ENCODE results near the gene IL13RA1.
"Not testable (repeated sequence)": the region's sequence is repeated elsewhere in the genome, so short reads cannot be mapped to it uniquely, and the experiment has no call there.

IL13RA1 gene

GRCh38 chrX:118795528-118796280 lies 68.3 kb downstream of the IL13RA1 start:
- DNase-seq, result no peak

DNA sequence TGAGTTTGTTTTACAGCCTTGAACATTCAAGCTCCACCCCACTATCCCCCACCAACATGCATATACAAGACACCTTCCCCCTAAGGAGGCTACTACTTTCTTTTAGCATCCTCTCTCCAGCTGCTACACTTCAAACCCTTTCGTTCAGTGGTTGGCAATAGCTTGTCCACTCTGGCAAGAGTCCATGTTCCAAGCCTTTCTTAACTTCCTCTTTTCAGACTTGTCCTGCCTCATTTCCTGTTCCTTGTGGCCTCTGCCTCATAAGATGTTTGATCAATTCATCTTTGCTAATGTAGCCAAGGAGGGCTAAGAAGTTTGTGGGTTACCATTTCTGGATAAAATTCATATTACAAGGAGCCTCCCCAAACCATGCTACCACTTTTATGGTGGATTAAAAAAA lies 75.5 kb downstream of the IL13RA1 start:
- no peak for DNase-seq

DNA sequence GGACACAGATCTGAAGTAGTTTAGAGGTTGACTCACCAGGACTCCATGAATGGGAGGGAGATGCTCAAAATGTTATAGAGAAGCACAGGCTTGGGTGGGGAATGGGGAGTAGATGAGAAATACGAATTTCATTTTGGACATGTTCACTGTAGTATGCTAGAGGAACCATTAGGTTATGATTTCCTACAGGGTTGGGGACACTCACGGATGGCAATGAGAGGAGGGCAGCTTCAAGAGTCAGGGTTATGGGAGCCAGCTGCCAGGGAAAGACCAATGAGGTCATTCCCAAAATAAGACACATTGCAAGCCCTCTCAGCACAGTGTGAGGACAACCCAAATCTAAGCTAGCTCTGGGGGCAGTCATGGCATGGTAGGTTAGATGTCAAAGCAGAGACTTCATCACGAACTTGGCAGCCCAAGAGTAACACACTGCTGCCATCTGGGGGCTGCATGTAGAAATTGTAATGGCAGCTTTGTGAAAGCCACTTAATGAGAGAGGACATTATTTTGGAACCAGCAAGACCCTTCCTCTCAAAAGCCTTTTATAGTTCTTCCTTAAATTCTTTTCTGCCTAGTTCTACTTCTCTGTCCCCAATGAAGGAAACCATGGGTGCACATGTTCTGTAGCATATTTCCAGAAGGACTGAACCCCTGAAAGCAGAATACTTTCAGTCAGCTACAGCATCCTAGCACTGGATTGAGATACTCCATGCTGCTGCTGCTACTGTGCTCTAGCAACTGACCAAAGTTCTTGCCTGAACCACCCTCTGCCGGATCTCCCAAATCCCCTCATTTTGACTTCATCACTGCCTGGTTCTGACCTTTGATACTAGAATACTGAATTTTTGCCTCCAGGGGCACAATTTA lies 80.0 kb downstream of the IL13RA1 start:
- DNase-seq, result no peak

DNA sequence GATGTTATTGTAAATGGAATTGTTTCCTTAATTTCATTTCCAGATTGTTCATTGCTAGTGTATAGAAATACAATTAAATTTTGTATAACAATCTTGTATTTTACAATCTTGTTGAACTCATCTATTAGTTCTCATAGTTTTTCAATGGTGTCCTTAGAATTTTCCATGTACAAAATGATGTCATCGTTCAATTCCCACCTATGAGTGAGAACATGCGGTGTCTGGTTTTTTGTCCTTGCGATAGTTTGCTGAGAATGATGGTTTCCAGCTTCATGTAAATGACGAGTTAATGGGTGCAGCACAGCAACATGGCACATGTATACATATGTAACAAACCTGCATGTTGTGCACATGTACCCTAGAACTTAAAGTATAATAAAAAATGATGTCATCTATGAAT lies 89.9 kb downstream of the IL13RA1 start:
- DNase-seq, result not testable (repeated sequence)

GRCh38 chrX:118823263-118824172 lies 96.1 kb downstream of the IL13RA1 start, which contains the start of gene ZCCHC12:
TSS of gene ZCCHC12 (plus strand) at chrX:118823824. CDS start at chrX:118825245, 1,421 bp downstream.
- peak; percentile 9 for DNase-seq

DNA sequence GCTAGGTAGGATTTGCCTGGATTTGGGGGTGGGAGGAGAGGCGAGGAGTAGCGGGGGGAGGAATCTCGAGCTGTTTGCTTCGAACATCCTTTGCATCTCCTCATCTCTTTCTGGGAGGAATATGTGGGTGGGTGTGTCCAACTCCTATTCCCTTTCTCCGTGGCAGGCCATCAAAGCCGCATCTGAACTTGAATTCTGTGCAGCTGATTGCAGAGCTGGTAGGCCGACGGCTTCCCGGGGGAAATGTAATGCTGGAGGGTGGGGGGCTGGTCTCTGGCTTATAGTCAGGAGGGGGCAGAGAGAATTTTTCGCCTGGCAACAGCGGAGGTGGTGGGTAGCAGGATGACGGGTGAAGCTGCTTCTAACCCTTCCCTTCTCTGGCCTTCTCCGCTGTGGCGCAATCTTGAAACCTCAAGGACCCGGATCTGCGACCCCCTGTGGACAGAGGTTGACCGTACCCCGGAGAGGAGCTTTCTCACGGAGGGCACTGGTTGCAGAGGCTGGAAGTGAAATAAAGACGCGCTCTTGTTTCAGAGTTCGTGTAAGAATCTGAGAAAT lies 96.8 kb downstream of the IL13RA1 start:
- no peak for DNase-seq

DNA sequence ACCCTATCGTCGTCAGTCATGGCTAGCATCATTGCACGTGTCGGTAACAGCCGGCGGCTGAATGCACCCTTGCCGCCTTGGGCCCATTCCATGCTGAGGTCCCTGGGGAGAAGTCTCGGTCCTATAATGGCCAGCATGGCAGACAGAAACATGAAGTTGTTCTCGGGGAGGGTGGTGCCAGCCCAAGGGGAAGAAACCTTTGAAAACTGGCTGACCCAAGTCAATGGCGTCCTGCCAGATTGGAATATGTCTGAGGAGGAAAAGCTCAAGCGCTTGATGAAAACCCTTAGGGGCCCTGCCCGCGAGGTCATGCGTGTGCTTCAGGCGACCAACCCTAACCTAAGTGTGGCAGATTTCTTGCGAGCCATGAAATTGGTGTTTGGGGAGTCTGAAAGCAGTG lies 97.8 kb downstream of the IL13RA1 start:
- DNase-seq, result no peak

GRCh38 chrX:118839334-118839958 lies 112.0 kb downstream of the IL13RA1 start:
- peak; percentile 45 for DNase-seq
